ENCODE measurements around the gene AGBL3. TPM values are rescaled to one million over a fixed set of nuclear protein-coding genes. Genes with fewer than 3 reads are reported as not detected.

Gene AGBL3
- total and polyA plus RNA-seq, 9 of the 15 experiments (the other 6 are each of a cell fraction or from before 2014, with no cell fraction given) = 0.54 to 2.9 (median 1.7) TPM

GRCh38 chr7:135098391-135098790 is 112.1 kb downstream of the AGBL3 start (continued):
- TF ChIP-seq CEBPG (CRISPR knock-in tag; IDR thresholded peaks at IDR 0.05) (no peak), CEBPG (tag; conservative IDR thresholded peaks at IDR 0.05 in 1 of 2, IDR thresholded peaks at IDR 0.05 in 1 of 2) (no peak), CEBPB (tag; IDR thresholded peaks at IDR 0.05) (no peak), HMG20A (CRISPR knock-in tag; conservative IDR thresholded peaks at IDR 0.05) (no peak), MAFK (IDR thresholded peaks at IDR 0.05; ENCODE audit: low read length) (no peak), NR2C2 (CRISPR knock-in tag; IDR thresholded peaks at IDR 0.05) (no peak), NR2C2 (tag; IDR thresholded peaks at IDR 0.05) (no peak), SRSF1 (IDR thresholded peaks at IDR 0.05; ENCODE audit: low read depth, low read length) (no peak), CTCF (IDR thresholded peaks at IDR 0.05 in 2 of 3, conservative IDR thresholded peaks at IDR 0.05 in 1 of 3; ENCODE audit: insufficient read depth in 2 of 3, low read depth in 1 of 3, low read length in 3 of 3) (no peak), HNRNPH1 (optimal IDR thresholded peaks at IDR 0.05; ENCODE audit: low read depth, low read length) (no peak), ZNF785 (CRISPR knock-in tag; IDR thresholded peaks at IDR 0.05) (no peak)
- TF ChIP-seq, protein P1, sequence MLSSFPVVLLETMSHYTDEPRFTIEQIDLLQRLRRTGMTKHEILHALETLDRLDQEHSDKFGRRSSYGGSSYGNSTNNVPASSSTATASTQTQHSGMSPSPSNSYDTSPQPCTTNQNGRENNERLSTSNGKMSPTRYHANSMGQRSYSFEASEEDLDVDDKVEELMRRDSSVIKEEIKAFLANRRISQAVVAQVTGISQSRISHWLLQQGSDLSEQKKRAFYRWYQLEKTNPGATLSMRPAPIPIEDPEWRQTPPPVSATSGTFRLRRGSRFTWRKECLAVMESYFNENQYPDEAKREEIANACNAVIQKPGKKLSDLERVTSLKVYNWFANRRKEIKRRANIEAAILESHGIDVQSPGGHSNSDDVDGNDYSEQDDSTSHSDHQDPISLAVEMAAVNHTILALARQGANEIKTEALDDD (IDR thresholded peaks at IDR 0.05) = no peak
- TF ChIP-seq, protein P2, sequence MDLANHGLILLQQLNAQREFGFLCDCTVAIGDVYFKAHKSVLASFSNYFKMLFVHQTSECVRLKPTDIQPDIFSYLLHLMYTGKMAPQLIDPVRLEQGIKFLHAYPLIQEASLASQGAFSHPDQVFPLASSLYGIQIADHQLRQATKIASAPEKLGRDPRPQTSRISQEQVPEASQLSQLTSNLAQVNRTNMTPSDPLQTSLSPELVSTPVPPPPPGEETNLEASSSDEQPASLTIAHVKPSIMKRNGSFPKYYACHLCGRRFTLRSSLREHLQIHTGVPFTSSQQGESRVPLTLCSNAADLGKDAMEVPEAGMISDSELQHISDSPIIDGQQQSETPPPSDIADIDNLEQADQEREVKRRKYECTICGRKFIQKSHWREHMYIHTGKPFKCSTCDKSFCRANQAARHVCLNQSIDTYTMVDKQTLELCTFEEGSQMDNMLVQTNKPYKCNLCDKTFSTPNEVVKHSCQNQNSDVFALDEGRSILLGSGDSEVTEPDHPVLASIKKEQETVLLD (IDR thresholded peaks at IDR 0.05) = no peak
